ENCODE measurements around the gene EMILIN2. TPM values are rescaled to one million over a fixed set of nuclear protein-coding genes. Genes with fewer than 3 reads are reported as not detected.

The EMILIN2 gene
- total RNA-seq, 3 donors from 2014 or later (not counting 1 experiment from before 2014, with no cell fraction given): 8.4 to 25.6 (median 9.8) TPM

DNA sequence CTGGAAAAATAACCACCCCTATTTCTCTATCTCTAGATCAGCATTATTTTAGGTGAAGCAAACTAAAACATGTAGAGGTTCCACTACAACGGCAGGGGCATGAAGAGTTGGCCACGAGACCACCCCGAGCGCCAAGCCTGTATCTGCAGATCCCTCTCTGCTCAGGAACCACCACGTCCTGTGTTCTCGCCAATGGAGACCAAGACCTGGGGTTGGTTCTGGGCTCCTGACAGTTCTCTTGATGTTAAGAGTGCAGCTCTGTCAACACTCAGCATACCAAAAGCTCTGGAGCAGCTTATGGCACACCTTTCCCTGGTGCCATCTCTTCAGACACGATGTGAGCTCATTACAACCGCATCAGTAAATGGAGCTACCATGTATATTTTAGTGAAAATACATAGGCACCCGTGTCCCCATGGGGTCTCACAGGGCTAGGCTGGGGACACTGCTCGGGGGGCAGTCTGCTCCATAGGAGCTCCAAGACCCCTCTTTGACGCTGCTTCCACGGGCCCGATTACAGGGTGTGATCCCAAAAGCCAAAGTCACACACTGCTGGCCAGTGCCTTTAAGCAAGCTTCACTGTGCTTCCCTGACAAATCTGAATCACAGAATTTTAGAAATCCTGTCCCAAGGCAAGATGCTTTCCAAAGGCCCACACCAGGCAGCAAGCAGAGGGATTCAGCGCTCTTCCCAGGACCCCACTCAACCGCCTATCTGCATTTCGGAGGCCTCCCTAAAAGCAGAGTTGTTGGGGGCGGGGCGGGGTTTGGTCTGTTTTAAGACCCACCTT, 72.2 kb downstream of the EMILIN2 start:
- Histone ChIP-seq H3K4me1 (ENCODE audit: control insufficient read depth, insufficient read depth, low read length) (no peaks in the 10 kb centered on the region), H3K9me3 (ENCODE audit: control insufficient read depth, insufficient read depth, low read length) (no peaks in the 10 kb centered on the region), H3K27me3 (ENCODE audit: control insufficient read depth, insufficient read depth, low read length) (no peaks in the 10 kb centered on the region), H3K36me3 (ENCODE audit: control insufficient read depth, insufficient read depth, low read length) (peaks cover 84% of the 10 kb centered on the region), H3K27ac (ENCODE audit: low read length) (no peak overlapping the region), H3K4me3 (ENCODE audit: low read length) (no peak overlapping the region)
- peaks cover 14 to 17% of the 10 kb centered on the region in 2 donors for H3K4me1 Mint-ChIP-seq
- H3K27ac Mint-ChIP-seq: peak overlapping the region; percentile 78 to 80
- intact Hi-C loops (cut with micrococcal nuclease): no loop called here
- 96% methylated on average over 16 of the region's 18 CpGs for WGBS (ENCODE audit: insufficient coverage)
- H3K9me3 Mint-ChIP-seq: no peaks in the 10 kb centered on the region
- H3K36me3 Mint-ChIP-seq: peaks cover 31% of the 10 kb centered on the region
- no peak for ATAC-seq
- H3K4me3 Mint-ChIP-seq: no peak overlapping the region
- TF ChIP-seq, protein P1, sequence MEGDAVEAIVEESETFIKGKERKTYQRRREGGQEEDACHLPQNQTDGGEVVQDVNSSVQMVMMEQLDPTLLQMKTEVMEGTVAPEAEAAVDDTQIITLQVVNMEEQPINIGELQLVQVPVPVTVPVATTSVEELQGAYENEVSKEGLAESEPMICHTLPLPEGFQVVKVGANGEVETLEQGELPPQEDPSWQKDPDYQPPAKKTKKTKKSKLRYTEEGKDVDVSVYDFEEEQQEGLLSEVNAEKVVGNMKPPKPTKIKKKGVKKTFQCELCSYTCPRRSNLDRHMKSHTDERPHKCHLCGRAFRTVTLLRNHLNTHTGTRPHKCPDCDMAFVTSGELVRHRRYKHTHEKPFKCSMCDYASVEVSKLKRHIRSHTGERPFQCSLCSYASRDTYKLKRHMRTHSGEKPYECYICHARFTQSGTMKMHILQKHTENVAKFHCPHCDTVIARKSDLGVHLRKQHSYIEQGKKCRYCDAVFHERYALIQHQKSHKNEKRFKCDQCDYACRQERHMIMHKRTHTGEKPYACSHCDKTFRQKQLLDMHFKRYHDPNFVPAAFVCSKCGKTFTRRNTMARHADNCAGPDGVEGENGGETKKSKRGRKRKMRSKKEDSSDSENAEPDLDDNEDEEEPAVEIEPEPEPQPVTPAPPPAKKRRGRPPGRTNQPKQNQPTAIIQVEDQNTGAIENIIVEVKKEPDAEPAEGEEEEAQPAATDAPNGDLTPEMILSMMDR (IDR thresholded peaks at IDR 0.05): no peak
- H3K27me3 Mint-ChIP-seq (ENCODE audit: low read depth in 2 of 2): no peaks in the 10 kb centered on the region
- no peak for DNase-seq

DNA sequence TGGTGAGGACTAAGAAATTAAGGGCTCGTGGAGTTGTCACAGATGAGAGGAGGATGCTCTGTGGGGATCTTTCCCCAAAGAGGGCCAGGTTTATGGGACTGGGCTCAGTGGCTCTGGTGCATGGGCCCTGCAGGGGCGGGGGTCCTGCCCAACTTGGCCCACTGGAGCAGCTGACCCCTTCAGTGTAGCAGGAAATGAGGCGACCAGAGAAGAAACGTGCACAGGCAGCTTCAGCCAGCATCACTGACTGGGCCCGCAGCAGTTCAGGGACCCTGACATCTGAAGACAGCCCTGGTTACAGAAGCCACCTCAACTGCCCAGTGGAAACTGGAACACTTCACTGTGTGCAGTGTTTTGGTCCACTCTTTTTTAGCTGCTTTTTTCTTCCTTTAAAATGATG, 72.8 kb downstream of the EMILIN2 start:
- no peaks in the 10 kb centered on the region for H3K9me3 Mint-ChIP-seq
- H3K27me3 ChIP-seq (ENCODE audit: control insufficient read depth, insufficient read depth, low read length): no peaks in the 10 kb centered on the region
- H3K9me3 ChIP-seq (ENCODE audit: control insufficient read depth, insufficient read depth, low read length): no peaks in the 10 kb centered on the region
- H3K27ac Mint-ChIP-seq: peak overlapping the region in 1 of 2 donors; percentile 16
- ATAC-seq: no peak
- DNase-seq: no peak
- peaks cover 14 to 17% of the 10 kb centered on the region in 2 donors for H3K4me1 Mint-ChIP-seq
- peaks cover 85% of the 10 kb centered on the region for H3K36me3 ChIP-seq (ENCODE audit: control insufficient read depth, insufficient read depth, low read length)
- 92% methylated on average over 5 of the region's 5 CpGs for WGBS (ENCODE audit: insufficient coverage)
- H3K4me1 ChIP-seq (ENCODE audit: control insufficient read depth, insufficient read depth, low read length): no peaks in the 10 kb centered on the region
- no peaks in the 10 kb centered on the region for H3K27me3 Mint-ChIP-seq (ENCODE audit: low read depth in 2 of 2)
- intact Hi-C loops (cut with micrococcal nuclease): no loop called here
- no peak overlapping the region for H3K4me3 ChIP-seq (ENCODE audit: low read length)
- no peak overlapping the region for H3K27ac ChIP-seq (ENCODE audit: low read length)
- H3K4me3 Mint-ChIP-seq: no peak overlapping the region
- TF ChIP-seq, protein P1 (IDR thresholded peaks at IDR 0.05): no peak
- H3K36me3 Mint-ChIP-seq: peaks cover 38% of the 10 kb centered on the region

DNA sequence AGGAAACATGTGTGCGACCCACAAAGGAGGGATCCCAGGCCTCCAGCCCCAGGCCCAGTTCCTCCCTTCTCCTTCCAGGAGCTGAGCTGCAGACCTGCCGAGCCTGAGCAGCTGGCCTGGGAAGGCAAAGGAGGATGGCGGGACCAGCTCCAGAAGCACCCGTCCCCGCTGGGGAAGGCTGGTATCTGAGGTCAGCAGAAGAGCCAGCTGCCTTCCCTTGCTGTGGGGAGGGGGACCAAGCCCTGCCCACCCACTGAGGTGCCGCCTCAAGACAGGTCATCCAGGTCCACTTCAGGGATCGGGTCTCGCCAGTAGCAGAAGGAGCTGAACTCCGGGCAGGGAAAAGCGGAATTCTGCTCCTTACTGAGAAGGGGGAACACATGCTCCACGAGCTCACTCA, 73.2 kb downstream of the EMILIN2 start:
- Histone ChIP-seq H3K36me3 (ENCODE audit: control insufficient read depth, insufficient read depth, low read length) (peaks cover 85% of the 10 kb centered on the region), H3K4me1 (ENCODE audit: control insufficient read depth, insufficient read depth, low read length) (no peaks in the 10 kb centered on the region), H3K9me3 (ENCODE audit: control insufficient read depth, insufficient read depth, low read length) (no peaks in the 10 kb centered on the region), H3K27me3 (ENCODE audit: control insufficient read depth, insufficient read depth, low read length) (no peaks in the 10 kb centered on the region), H3K4me3 (ENCODE audit: low read length) (no peak overlapping the region), H3K27ac (ENCODE audit: low read length) (no peak overlapping the region)
- peak overlapping the region in 1 of 2 donors; percentile 37 for H3K27ac Mint-ChIP-seq
- no peaks in the 10 kb centered on the region for H3K9me3 Mint-ChIP-seq
- ATAC-seq (no peak), DNase-seq (no peak)
- no peak overlapping the region for H3K4me3 Mint-ChIP-seq
- intact Hi-C loops (cut with micrococcal nuclease): no loop called here
- H3K4me1 Mint-ChIP-seq: peaks cover 14 to 17% of the 10 kb centered on the region in 2 donors
- no peaks in the 10 kb centered on the region for H3K27me3 Mint-ChIP-seq (ENCODE audit: low read depth in 2 of 2)
- TF ChIP-seq, protein P1 (IDR thresholded peaks at IDR 0.05): no peak
- H3K36me3 Mint-ChIP-seq: peaks cover 42% of the 10 kb centered on the region
- WGBS (ENCODE audit: insufficient coverage): 88% methylated on average over 11 of the region's 11 CpGs
